C4-2B (cell line): Measurements from ENCODE around the gene DNAJB1.

ENCODE experiments used
- H3K27ac ChIP-seq: fragments of 450-650 bp; 2 replicates; pipeline ENCODE4 v1.5.1; 2017
- ZFX ChIP-seq: fragments of 450-650 bp; IDR thresholded peaks from 2 replicates; pipeline ENCODE4 v1.6.1; 2017
- TF ChIP-seq, protein P1 (sequence below): fragments of 450-650 bp; conservative IDR thresholded peaks from 2 replicates; pipeline ENCODE4 v1.5.1; 2017; ENCODE audit warnings: mild to moderate bottlenecking

DNAJB1 gene

GRCh38 chr19:14480700-14481079, 37.5 kb downstream of the DNAJB1 start:
- TF ChIP-seq, protein P1, sequence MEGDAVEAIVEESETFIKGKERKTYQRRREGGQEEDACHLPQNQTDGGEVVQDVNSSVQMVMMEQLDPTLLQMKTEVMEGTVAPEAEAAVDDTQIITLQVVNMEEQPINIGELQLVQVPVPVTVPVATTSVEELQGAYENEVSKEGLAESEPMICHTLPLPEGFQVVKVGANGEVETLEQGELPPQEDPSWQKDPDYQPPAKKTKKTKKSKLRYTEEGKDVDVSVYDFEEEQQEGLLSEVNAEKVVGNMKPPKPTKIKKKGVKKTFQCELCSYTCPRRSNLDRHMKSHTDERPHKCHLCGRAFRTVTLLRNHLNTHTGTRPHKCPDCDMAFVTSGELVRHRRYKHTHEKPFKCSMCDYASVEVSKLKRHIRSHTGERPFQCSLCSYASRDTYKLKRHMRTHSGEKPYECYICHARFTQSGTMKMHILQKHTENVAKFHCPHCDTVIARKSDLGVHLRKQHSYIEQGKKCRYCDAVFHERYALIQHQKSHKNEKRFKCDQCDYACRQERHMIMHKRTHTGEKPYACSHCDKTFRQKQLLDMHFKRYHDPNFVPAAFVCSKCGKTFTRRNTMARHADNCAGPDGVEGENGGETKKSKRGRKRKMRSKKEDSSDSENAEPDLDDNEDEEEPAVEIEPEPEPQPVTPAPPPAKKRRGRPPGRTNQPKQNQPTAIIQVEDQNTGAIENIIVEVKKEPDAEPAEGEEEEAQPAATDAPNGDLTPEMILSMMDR = no peak
- TF ChIP-seq ZFX = no peak
- no peak overlapping the region for H3K27ac ChIP-seq

DNA sequence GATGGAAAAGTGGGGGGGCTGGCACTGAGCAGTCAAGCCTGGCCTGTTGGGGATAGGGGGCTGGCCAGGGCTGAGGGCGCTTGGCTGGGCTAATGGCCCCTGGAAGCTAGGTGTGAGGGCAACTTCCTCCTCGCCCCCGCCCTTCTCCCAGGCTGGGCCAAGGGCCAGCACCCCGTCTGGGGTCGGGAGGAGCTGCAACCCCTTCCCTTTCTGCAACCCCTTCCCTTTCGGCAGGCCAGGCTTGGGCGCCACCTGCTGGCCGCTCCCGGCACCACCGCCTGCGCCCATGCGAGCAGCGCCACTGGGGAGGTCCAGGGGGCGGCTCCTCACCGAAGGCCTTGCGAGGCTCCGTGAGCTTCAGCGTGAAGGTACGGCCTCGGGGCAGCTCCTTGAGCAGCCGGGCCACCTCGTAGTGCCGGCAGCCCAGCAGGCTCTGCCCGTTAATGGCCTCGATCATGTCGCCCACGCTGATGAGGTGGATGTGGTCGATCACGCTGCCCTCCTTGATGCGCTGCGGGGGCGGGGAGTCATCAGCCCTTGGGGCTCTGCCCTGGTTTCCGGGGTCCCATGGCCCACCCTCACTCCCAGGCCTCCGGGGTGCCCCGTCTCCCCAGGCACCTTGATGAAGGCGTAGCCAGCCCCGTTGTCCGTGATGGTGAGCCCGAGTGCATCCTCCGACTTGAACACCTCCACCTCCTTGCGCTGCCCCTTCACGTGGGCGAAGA, 38.1 kb downstream of the DNAJB1 start:
- TF ChIP-seq, protein P1 = peak; percentile 95
- no peak for TF ChIP-seq ZFX
- no peak overlapping the region for H3K27ac ChIP-seq

DNA sequence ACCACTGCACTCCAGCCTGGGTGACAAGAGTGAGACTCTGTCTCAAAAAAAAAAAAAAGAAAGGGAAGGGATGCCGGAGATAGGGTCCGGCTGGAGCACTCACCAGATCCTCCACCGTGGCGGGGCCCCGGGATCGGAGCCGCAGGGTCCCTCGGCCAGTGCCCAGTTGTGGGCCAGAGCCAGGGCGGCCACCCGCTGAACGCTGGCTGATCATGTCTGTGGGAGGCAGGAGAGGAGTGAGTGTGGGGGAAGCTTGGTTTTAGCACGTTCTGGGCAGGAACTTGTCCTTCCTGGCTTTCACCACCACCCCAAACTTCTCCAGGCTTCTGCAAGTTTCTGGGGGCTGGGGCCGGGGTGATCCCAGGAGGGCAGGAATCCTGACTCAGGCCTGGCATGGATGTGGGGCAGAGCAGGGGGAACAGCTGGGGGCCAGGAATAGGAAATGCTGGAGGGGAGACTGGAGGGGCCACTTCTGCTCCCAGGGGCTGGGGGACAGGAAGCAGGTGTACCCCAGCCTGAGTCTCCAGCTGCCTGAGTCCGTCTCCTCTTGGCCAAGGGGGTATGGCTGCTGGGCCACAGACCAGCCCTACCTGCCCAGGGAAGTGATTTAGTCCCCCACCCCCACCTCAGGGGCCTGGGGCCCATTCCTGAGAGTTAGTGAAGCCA, 38.8 kb downstream of the DNAJB1 start:
- H3K27ac ChIP-seq = no peak overlapping the region
- TF ChIP-seq ZFX = no peak
- TF ChIP-seq, protein P1 = no peak

- H3K27ac ChIP-seq = no peak overlapping the region
- no peak for TF ChIP-seq ZFX
- TF ChIP-seq, protein P1 = no peak
Measured at GRCh38 chr19:14478113-14478545, 40.1 kb downstream of the DNAJB1 start.

DNA sequence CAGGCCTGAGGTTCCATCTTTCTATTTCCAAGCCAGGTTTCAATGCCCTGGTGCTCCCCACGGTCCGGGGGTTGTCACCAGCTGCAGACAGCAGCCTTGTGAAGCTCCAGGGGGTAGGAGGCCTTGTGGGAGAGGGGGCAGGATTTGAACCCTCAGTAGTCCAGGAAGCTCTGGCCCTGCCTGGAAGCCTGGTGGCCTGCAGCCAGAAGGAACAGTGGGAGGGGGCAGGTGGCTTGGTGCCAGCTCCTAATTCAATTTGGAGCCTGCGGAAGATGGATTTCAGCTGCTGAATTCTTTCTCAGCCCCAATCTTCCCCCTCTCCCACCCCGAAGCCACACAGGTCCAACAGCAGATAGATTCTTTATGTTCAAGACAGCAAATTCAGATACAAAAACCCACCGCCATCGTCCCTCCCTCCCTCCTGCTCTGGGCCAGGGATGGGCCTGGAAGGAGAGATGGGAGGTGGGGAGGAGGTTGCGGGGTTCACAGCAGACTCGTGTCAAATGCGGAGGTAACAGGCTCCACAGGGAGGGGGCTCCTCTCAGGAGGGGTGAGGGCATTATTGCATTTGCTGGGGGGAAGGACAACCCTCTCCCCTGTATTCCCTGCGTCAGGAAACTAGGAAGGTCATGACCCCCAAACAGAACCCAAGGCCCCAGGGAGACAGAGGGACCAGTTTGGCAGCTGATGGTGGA, 40.6 kb downstream of the DNAJB1 start:
- no peak overlapping the region for H3K27ac ChIP-seq
- TF ChIP-seq ZFX = no peak
- TF ChIP-seq, protein P1 = no peak

- H3K27ac ChIP-seq = no peak overlapping the region
- TF ChIP-seq, protein P1 = no peak
- TF ChIP-seq ZFX = no peak
Measured at GRCh38 chr19:14476673-14477401, 41.4 kb downstream of the DNAJB1 start.
